NB4 (cell line): Measurements from ENCODE around the gene MPZL1.

Experiments
- POLR2A ChIP-seq: IDR thresholded peaks from 2 replicates; pipeline ENCODE4 v1.6.1; 2011; ENCODE audit warnings: mild to moderate bottlenecking; ENCODE audit not compliant: insufficient read length; ENCODE audit errors: extremely low read depth
- TF ChIP-seq, protein P1 (sequence below): IDR thresholded peaks from one replicate; pipeline ENCODE4 v1.5.1; 2012; ENCODE audit warnings: low read depth, low read length

DNA sequence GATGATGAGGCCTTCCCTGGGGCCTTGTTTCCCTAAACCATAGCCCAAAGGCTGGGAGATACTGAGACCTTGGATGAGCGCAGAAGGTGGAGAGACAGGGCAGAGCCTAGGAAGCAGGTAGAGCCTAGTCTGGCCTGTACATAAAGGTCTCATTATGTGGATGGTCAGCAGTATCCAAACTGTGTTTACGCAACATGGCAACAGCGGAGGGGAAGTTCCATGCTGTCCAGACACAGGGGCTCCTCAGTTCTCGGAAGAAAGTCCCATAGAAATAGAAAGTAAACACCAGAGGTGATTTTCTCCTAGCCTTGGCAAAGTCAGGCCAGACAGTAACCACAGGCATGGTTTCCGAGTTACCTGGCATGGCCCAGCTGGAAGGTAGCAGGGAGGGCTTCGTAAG is 42.1 kb upstream of the MPZL1 start:
- TF ChIP-seq, protein P1, sequence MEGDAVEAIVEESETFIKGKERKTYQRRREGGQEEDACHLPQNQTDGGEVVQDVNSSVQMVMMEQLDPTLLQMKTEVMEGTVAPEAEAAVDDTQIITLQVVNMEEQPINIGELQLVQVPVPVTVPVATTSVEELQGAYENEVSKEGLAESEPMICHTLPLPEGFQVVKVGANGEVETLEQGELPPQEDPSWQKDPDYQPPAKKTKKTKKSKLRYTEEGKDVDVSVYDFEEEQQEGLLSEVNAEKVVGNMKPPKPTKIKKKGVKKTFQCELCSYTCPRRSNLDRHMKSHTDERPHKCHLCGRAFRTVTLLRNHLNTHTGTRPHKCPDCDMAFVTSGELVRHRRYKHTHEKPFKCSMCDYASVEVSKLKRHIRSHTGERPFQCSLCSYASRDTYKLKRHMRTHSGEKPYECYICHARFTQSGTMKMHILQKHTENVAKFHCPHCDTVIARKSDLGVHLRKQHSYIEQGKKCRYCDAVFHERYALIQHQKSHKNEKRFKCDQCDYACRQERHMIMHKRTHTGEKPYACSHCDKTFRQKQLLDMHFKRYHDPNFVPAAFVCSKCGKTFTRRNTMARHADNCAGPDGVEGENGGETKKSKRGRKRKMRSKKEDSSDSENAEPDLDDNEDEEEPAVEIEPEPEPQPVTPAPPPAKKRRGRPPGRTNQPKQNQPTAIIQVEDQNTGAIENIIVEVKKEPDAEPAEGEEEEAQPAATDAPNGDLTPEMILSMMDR = no peak
- TF ChIP-seq POLR2A = no peak
